ENCODE data around the gene AK1.

The AK1 gene, protein sequence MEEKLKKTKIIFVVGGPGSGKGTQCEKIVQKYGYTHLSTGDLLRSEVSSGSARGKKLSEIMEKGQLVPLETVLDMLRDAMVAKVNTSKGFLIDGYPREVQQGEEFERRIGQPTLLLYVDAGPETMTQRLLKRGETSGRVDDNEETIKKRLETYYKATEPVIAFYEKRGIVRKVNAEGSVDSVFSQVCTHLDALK

DNA sequence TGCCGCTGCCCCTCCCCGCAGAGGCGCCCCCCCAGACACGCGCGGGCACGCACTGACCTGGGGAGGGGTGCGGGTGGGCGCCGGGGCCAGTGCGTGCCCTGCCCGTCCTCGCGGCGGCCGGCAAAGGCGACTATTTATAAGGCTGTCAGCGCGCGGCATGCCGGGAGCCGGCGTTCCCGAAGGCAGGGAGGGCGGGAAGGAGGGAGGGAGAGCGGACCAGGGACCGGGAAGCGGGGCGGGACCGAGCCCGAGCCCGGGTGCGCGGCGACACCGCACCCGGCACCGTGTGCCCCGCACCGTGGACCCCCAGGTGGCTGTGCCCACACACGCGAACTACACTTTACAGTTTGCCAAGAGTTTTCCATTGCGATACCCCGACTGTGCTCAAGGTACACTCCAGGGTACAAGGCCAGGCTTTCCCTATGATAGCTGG, at the start of gene AK1:
TSS of gene AK1 (minus strand) at position 110 of the 433 bp plus-strand sequence. CDS start 3,058 bp downstream, outside the sequence.
- DNase-seq (ENCODE audit: extremely low spot score, insufficient read length, low read depth): no peak
- FAIRE-seq: no peak

- DNase-seq (ENCODE audit: extremely low spot score, insufficient read length, low read depth) (no peak), FAIRE-seq (no peak)
These were observed 49.4 kb upstream of the AK1 start for GRCh38 chr9:127926906-127927200.

- no peak for FAIRE-seq
- no peak for DNase-seq (ENCODE audit: extremely low spot score, insufficient read length, low read depth)
These were observed 48.8 kb upstream of the AK1 start for GRCh38 chr9:127925959-127926905.

- FAIRE-seq: no peak
- no peak for DNase-seq (ENCODE audit: extremely low spot score, insufficient read length, low read depth)
These were observed 47.4 kb upstream of the AK1 start for GRCh38 chr9:127924736-127925444.

- DNase-seq (ENCODE audit: extremely low spot score, insufficient read length, low read depth) (no peak), FAIRE-seq (no peak)
These were observed 46.3 kb upstream of the AK1 start for GRCh38 chr9:127923771-127924170.

GRCh38 chr9:127923046-127923445, 45.6 kb upstream of the AK1 start:
- FAIRE-seq (no peak), DNase-seq (ENCODE audit: extremely low spot score, insufficient read length, low read depth) (no peak)

GRCh38 chr9:127921557-127922120, 44.2 kb upstream of the AK1 start:
- peak; percentile 75 for DNase-seq (ENCODE audit: extremely low spot score, insufficient read length, low read depth)
- FAIRE-seq: peak; percentile 78

GRCh38 chr9:127920794-127921193, 43.3 kb upstream of the AK1 start:
- DNase-seq (ENCODE audit: extremely low spot score, insufficient read length, low read depth): no peak
- no peak for FAIRE-seq

DNA sequence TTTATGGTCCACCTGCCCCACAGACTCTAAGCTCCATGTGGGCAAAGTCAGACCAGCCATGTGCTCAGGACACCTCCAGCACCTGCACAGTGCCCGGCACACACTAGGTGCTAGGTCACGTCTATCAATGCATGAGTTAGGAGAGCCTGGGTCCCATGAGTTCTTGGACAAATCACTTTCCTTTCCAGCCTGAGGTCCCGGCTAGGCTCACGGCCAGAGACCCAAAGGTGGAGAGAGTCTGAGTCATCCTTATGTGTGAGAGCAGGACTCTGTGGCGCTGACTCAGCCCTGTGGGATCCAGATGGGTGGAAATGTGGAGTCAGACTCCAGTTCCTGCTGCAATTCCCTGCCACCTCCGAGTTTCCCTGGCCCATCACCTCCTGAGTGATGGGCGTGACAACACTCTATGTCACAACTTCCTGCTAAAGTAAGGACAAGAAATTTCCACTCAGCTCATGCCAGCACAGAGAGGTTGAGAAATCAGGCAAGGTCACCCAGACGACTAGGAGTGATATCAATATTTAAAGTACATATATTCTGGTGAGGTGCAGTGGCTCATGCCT, 41.9 kb upstream of the AK1 start:
- no peak for DNase-seq (ENCODE audit: extremely low spot score, insufficient read length, low read depth)
- FAIRE-seq: no peak

GRCh38 chr9:127918183-127919107, 41.0 kb upstream of the AK1 start:
- DNase-seq (ENCODE audit: extremely low spot score, insufficient read length, low read depth): no peak
- FAIRE-seq: no peak

DNA sequence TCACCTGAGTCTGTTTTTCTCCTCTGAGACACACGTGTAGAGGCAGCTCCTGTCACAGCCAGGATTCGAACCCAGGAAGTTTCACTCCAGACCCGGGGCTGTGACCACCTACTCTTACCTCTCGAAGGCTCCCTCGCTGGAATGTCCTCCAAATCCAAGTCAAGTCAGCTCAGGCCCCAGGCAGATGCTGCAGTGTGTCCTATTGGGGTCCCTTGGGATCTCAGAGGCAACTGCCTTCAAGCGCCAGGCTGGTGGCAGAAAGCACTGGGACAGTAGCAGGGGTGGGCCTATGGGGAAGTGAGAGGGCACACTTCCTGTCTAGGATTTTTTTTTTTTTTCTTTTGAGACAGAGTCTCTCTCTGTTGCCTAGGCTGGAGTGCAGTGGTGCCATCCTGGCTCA, 40.1 kb upstream of the AK1 start:
- peak; percentile 9 for FAIRE-seq

GRCh38 chr9:127916720-127917581, 39.5 kb upstream of the AK1 start, which contains the start of gene ST6GALNAC4:
Gene ST6GALNAC4, minus strand, starts transcription at chr9:127917041. Its CDS starts 622 bp downstream, at chr9:127916419.
- FAIRE-seq (peak; percentile 88), DNase-seq (ENCODE audit: extremely low spot score, insufficient read length, low read depth) (peak; percentile 97)

More for the DNA sequence above, 40.1 kb upstream of the AK1 start:
- no peak for DNase-seq (ENCODE audit: extremely low spot score, insufficient read length, low read depth)

GRCh38 chr9:127915801-127916719, 38.6 kb upstream of the AK1 start:
- DNase-seq (ENCODE audit: extremely low spot score, insufficient read length, low read depth): no peak
- peak; percentile 75 for FAIRE-seq

GRCh38 chr9:127915325-127915752, 37.9 kb upstream of the AK1 start:
- DNase-seq (ENCODE audit: extremely low spot score, insufficient read length, low read depth) (no peak), FAIRE-seq (no peak)

GRCh38 chr9:127913682-127914081, 36.2 kb upstream of the AK1 start:
- DNase-seq (ENCODE audit: extremely low spot score, insufficient read length, low read depth): no peak
- FAIRE-seq: no peak

GRCh38 chr9:127912882-127913281, 35.4 kb upstream of the AK1 start:
- FAIRE-seq: no peak

DNA sequence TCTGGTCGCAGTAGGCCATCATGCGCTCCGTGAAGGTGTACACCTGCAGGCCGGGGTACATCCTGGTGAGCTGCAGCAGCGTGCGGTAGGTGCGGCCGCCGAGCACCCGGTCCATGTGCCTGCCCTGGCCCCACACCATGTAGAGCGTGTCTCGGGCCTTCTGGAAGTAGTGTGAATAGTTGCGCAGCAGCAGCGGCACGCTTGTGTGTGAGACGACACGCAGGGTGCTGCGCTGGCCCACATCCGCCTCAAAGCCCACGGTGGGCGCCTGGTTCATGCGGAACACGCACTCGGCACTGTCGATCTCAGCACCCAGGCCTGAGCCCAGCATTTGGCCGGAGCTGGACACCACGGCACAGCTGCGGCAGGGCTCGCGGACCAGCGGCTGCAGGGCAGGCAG, 34.8 kb upstream of the AK1 start:
- DNase-seq (ENCODE audit: extremely low spot score, insufficient read length, low read depth) (no peak), FAIRE-seq (no peak)

More at GRCh38 chr9:127912882-127913281, 35.4 kb upstream of the AK1 start:
- no peak for DNase-seq (ENCODE audit: extremely low spot score, insufficient read length, low read depth)
